Keratinocyte (primary cell): ENCODE measurements around the gene MAGEE2. TPM values are rescaled to one million over a fixed set of nuclear protein-coding genes. Genes with fewer than 3 reads are reported as not detected.

Source experiments
- DNase-seq: peaks from one replicate; pipeline ENCODE4 v3.0.0-alpha.2; 2011; ENCODE audit warnings: low read depth, missing footprints, low spot score
- FAIRE-seq: peaks from 2 replicates; lab custom pipeline; 2011; peaks lifted over from hg19 to GRCh38; lab: Jason Lieb, UNC
- H2AFZ ChIP-seq: 2 replicates; pipeline ENCODE4 v1.6.0; 2012; ENCODE audit warnings: low read length, control low read depth, inconsistent platforms; ENCODE audit not compliant: control insufficient read depth
- H3K27ac ChIP-seq: 2 replicates; pipeline ENCODE4 v1.5.1; 2011; ENCODE audit warnings: low read length; ENCODE audit not compliant: control insufficient read depth, insufficient read depth
- H3K27me3 ChIP-seq: 3 replicates; pipeline ENCODE4 v1.6.0; 2011; ENCODE audit warnings: low read length; ENCODE audit not compliant: control insufficient read depth, insufficient read depth; ENCODE audit errors: extremely low read depth
- H3K36me3 ChIP-seq, 2 experiments: 2 replicates in 1 of 2; 3 replicates in 1 of 2; pipeline ENCODE4 v1.5.1; 2011; ENCODE audit warnings: low read length in 2 of 2, mild to moderate bottlenecking in 1 of 2; ENCODE audit not compliant: control insufficient read depth in 2 of 2, insufficient read depth in 2 of 2; ENCODE audit errors: extremely low read depth in 1 of 2
- H3K4me1 ChIP-seq: 3 replicates; pipeline ENCODE4 v1.5.1; 2011; ENCODE audit warnings: low read length; ENCODE audit not compliant: control insufficient read depth, insufficient read depth; ENCODE audit errors: extremely low read depth
- H3K4me2 ChIP-seq: 3 replicates; pipeline ENCODE4 v1.6.0; 2011; ENCODE audit warnings: low read depth, low read length; ENCODE audit not compliant: control insufficient read depth, insufficient read depth; ENCODE audit errors: extremely low read depth
- H3K4me3 ChIP-seq, 3 experiments: fragments of 200-600 bp in 1 of 3; sonication (generic) in 1 of 3; 2 replicates in 2 of 3; 3 replicates in 1 of 3; pipeline ENCODE4 v1.5.1; 2011 to 2016; ENCODE audit warnings: low read length in 3 of 3, mild to moderate bottlenecking in 3 of 3, control low read depth in 2 of 3, inconsistent platforms in 1 of 3, low read depth in 1 of 3, mixed read lengths in 1 of 3, mixed run types in 1 of 3, moderate library complexity in 1 of 3; ENCODE audit not compliant: control insufficient read depth in 2 of 3, insufficient read depth in 2 of 3; ENCODE audit errors: extremely low read depth in 1 of 3
- H3K79me2 ChIP-seq: 2 replicates; pipeline ENCODE4 v1.6.0; 2012; ENCODE audit warnings: low read length; ENCODE audit not compliant: control insufficient read depth, insufficient read depth
- H3K9ac ChIP-seq: 3 replicates; pipeline ENCODE4 v1.6.0; 2011; ENCODE audit warnings: low read length; ENCODE audit not compliant: control insufficient read depth, insufficient read depth; ENCODE audit errors: extremely low read depth
- H3K9me1 ChIP-seq: 3 replicates; pipeline ENCODE4 v1.6.0; 2011; ENCODE audit warnings: low read length; ENCODE audit not compliant: control insufficient read depth, insufficient read depth; ENCODE audit errors: extremely low read depth
- H3K9me3 ChIP-seq: 2 replicates; pipeline ENCODE4 v1.5.1; 2012; ENCODE audit warnings: low read depth, low read length; ENCODE audit not compliant: control insufficient read depth
- H4K20me1 ChIP-seq: 3 replicates; pipeline ENCODE4 v1.6.0; 2011; ENCODE audit warnings: low read length; ENCODE audit not compliant: control insufficient read depth, insufficient read depth; ENCODE audit errors: extremely low read depth
- CTCF ChIP-seq, 3 experiments: IDR thresholded peaks in 1 of 3; conservative IDR thresholded peaks in 1 of 3; optimal IDR thresholded peaks in 1 of 3; 2 replicates in 2 of 3; 3 replicates in 1 of 3; pipeline versions ENCODE3 to v1.5.1; 2011; ENCODE audit warnings: low read length in 3 of 3, mild to moderate bottlenecking in 3 of 3, moderate library complexity in 2 of 3, control low read depth in 1 of 3, inconsistent platforms in 1 of 3; ENCODE audit not compliant: insufficient read depth in 2 of 3; ENCODE audit errors: extremely low read depth in 1 of 3
- EZH2 ChIP-seq: IDR thresholded peaks from one replicate; pipeline ENCODE4 v1.6.1; 2012; ENCODE audit warnings: inconsistent platforms, mild to moderate bottlenecking, low read length, moderate library complexity
- dilution Hi-C: fragments of 300-500 bp; cut with MboI; formaldehyde crosslinking; loops from one replicate; pipeline ENCODE4 v1.7.0; 2020; ENCODE audit warnings: low sequenced_read_pairs; ENCODE audit not compliant: extremely low pct_ligation_motif_present
- polyA minus RNA-seq, 3 experiments: library from RNA; depleted of rRNA, polyadenylated mRNA; stranded (reverse); fragments of >200 nt; gene quantifications; 1 replicate in 1 of 3; 2 replicates in 1 of 3; 3 replicates in 1 of 3; pipeline ENCODE4 v1.2.3, GENCODE V29; 2011
- polyA plus RNA-seq, 5 experiments: library from polyadenylated mRNA; depleted of rRNA in 3 of 5; stranded (reverse) in 3 of 5; stranded (forward) in 1 of 5; unstranded in 1 of 5; fragments of >200 nt; gene quantifications; 1 replicate in 1 of 5; 2 replicates in 3 of 5; 3 replicates in 1 of 5; pipeline versions ENCODE4 v1.2.1 to v1.2.3, GENCODE V29; 2011 to 2012; ENCODE audit warnings: missing spikeins in 2 of 5, low read depth in 1 of 5, low replicate concordance in 1 of 5

Gene MAGEE2
- not detected in 3 replicates for polyA plus RNA-seq
- polyA plus RNA-seq (2011; ENCODE audit: low read depth) = not detected
- not detected in 2 replicates for polyA plus RNA-seq (2011; cell fraction: cytosol; rRNA removed)
- polyA plus RNA-seq (2011; cell fraction: nucleus; rRNA removed) = not detected in 2 replicates
- not detected in 2 replicates for polyA plus RNA-seq (2012; ENCODE audit: low replicate concordance)
- polyA minus RNA-seq = not detected in 3 replicates
- not detected for polyA minus RNA-seq (2011; cell fraction: cytosol; rRNA and poly(A)+ RNA removed)
- not detected in 2 replicates for polyA minus RNA-seq (2011; cell fraction: nucleus; rRNA and poly(A)+ RNA removed)

DNA sequence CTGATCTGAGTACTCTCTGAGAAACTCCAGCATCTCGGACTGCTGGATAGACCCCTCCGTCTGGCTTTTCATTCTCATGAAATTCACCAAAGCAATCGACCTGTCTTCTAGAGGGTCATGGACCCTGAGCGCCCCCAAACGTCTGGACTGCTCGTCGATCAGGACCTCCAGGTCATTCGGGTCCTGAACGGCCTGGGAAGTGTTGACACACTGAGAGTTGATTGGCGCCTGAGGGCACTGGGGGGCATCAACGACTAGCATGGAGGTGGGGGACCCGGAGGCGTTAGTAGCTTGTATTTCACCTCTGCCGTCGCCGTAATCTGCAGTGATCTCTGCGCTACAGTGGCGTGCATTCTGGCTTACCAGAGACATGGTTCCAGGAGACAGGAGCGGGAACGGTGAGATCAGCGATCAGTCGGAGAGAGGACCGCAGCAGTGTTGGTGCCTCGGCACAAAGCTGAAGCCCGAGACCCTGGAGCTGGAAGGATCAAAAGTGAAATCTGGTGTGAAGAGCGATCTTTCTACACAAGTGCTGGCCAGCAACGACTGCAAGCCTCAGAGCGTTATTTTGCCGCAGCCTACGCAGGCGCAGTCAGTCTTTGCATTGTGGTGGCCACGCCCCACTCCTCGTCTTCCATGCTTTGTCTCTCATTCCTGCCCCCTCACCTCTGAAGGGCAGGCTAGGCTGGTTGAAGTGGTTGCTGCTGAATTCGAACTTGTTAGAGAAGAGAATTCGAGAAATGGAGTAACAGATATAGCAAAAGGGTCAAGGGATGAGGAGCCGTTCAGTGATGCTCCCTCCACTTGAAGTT lies at the start of gene MAGEE2:
TSS of gene MAGEE2 (minus strand) at position 575 of the 812 bp plus-strand sequence. CDS start at position 372, 203 bp downstream.
- H3K4me2 ChIP-seq = no peak within 1 kb of the TSS
- no peak for FAIRE-seq

DNA sequence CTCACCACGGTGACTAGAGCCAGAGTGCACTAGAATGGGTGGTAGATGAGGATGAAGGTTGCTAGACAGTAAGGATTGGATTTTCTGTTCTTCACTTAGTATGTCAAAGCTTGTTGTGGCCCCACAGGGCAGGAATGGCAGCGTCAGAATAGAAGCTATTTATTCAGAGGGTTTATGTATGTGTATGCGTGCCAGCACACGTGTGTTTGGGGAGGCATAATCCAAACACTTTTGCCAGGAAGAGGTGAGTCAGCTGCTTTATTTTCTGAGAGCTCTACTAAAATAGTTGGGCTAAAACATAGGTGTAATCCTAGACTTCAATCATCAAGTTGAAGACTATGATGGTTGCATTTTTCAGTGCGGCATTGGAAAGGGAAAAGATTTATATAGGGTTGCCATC lies 1.2 kb upstream of the MAGEE2 start:
- Histone ChIP-seq H3K9me1 (no peaks in the 10 kb centered on the region), H3K79me2 (no peaks in the 10 kb centered on the region)
- no peak for FAIRE-seq

More for the DNA sequence above, at the start of gene MAGEE2:
- DNase-seq = no peak
- Histone ChIP-seq H3K4me1 (no peaks in the 10 kb centered on the region), H3K27me3 (no peaks in the 10 kb centered on the region), H4K20me1 (no peaks in the 10 kb centered on the region), H3K27ac (no peak within 1 kb of the TSS), H3K79me2 (no peaks in the 10 kb centered on the region), H3K9me3 (no peaks in the 10 kb centered on the region), H3K9me1 (no peaks in the 10 kb centered on the region), H2AFZ (no peak within 1 kb of the TSS), H3K36me3 (no peaks in the 10 kb centered on the region), H3K4me3 (no peak within 1 kb of the TSS), H3K9ac (no peak within 1 kb of the TSS)
- TF ChIP-seq CTCF (optimal IDR thresholded peaks at IDR 0.05 in 1 of 3, IDR thresholded peaks at IDR 0.05 in 1 of 3, conservative IDR thresholded peaks at IDR 0.05 in 1 of 3; ENCODE audit: extremely low read depth in 1 of 3, insufficient read depth in 2 of 3, low read length in 3 of 3) (no peak), EZH2 (no peak)
- dilution Hi-C loops = no loop called here

More for the DNA sequence above, 1.2 kb upstream of the MAGEE2 start:
- Histone ChIP-seq H3K4me1 (no peaks in the 10 kb centered on the region), H3K27me3 (no peaks in the 10 kb centered on the region), H3K36me3 (no peaks in the 10 kb centered on the region), H3K9ac (no peak overlapping the region), H4K20me1 (no peaks in the 10 kb centered on the region), H3K4me3 (no peak overlapping the region), H3K9me3 (no peaks in the 10 kb centered on the region), H3K4me2 (no peak overlapping the region), H2AFZ (no peak overlapping the region), H3K27ac (no peak overlapping the region)
- dilution Hi-C loops = no loop called here
- TF ChIP-seq EZH2 (no peak), CTCF (optimal IDR thresholded peaks at IDR 0.05 in 1 of 3, IDR thresholded peaks at IDR 0.05 in 1 of 3, conservative IDR thresholded peaks at IDR 0.05 in 1 of 3; ENCODE audit: extremely low read depth in 1 of 3, insufficient read depth in 2 of 3, low read length in 3 of 3) (no peak)
- DNase-seq = no peak
